Uterus (tissue), 2 donors: ENCODE results near the gene SUPT3H.

Experiments
- POLR2A ChIP-seq, 2 donors: fragments of 450-650 bp; IDR thresholded peaks; one replicate each; pipeline ENCODE4 v1.6.1; 2016; ENCODE audit warnings: antibody characterized with exemption in 2 of 2, mild to moderate bottlenecking in 1 of 2, moderate library complexity in 1 of 2
- TF ChIP-seq, protein P1 (sequence below), 4 experiments: fragments of 200-600 bp in 2 of 4; fragments of 450-650 bp in 2 of 4; sonication (generic) in 2 of 4; IDR thresholded peaks; one replicate each; pipeline ENCODE4 v1.5.1; 2016 to 2019; ENCODE audit warnings: antibody characterized with exemption in 4 of 4, mild to moderate bottlenecking in 2 of 4, moderate library complexity in 1 of 4

DNA sequence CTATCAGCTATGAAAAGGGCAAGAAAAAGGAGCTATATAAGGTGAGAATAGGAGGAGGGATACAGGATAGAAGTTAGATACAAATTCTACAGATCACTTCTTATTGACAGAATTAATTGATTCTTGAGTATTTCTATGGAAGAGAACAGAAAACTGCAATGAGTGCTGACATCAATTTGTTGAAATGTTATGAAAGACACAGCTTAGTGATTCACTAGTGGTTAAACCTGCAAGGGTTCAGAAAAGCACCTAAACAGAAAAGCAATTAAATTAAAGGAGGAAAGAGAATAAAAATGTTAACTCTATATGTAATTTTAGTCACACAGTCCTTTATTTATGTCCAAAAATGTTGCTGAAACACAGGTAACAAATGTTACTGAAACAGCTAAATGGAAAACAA is 304.0 kb downstream of the SUPT3H start:
- TF ChIP-seq, protein P1, sequence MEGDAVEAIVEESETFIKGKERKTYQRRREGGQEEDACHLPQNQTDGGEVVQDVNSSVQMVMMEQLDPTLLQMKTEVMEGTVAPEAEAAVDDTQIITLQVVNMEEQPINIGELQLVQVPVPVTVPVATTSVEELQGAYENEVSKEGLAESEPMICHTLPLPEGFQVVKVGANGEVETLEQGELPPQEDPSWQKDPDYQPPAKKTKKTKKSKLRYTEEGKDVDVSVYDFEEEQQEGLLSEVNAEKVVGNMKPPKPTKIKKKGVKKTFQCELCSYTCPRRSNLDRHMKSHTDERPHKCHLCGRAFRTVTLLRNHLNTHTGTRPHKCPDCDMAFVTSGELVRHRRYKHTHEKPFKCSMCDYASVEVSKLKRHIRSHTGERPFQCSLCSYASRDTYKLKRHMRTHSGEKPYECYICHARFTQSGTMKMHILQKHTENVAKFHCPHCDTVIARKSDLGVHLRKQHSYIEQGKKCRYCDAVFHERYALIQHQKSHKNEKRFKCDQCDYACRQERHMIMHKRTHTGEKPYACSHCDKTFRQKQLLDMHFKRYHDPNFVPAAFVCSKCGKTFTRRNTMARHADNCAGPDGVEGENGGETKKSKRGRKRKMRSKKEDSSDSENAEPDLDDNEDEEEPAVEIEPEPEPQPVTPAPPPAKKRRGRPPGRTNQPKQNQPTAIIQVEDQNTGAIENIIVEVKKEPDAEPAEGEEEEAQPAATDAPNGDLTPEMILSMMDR (IDR thresholded peaks at IDR 0.05), result no peak
- no peak for TF ChIP-seq POLR2A (IDR thresholded peaks at IDR 0.05)
